Brain microvascular endothelial cell (primary cell): ENCODE measurements around the gene NRP1.
"Not testable (repeated sequence)": the region's sequence is repeated elsewhere in the genome, so short reads cannot be mapped to it uniquely, and the experiment has no call there.

Source experiments
- DNase-seq: peaks from one replicate; pipeline ENCODE4 v3.0.0-alpha.2; 2020
- H3K27ac ChIP-seq: fragments of 250-450 bp; sonication (Bioruptor Pico); 2 replicates; pipeline ENCODE4 v1.5.1; 2020; ENCODE audit warnings: mild to moderate bottlenecking, moderate library complexity
- H3K27me3 ChIP-seq: fragments of 250-450 bp; sonication (Bioruptor Pico); replicated peaks from 2 replicates; pipeline ENCODE4 v1.5.1; 2020; ENCODE audit warnings: mild to moderate bottlenecking
- H3K36me3 ChIP-seq: fragments of 250-450 bp; sonication (Bioruptor Pico); replicated peaks from 2 replicates; pipeline ENCODE4 v1.5.1; 2020; ENCODE audit warnings: mild to moderate bottlenecking
- H3K4me3 ChIP-seq: 2 replicates; pipeline ENCODE4 v1.5.1; 2011; ENCODE audit warnings: low read depth, mild to moderate bottlenecking, control low read depth, low read length, moderate library complexity
- CTCF ChIP-seq: IDR thresholded peaks from 2 replicates; pipeline ENCODE4 v1.5.1; 2011; ENCODE audit warnings: low read depth, mild to moderate bottlenecking, moderate library complexity, low read length, control low read depth, inconsistent platforms; ENCODE audit errors: missing control alignments
- in situ Hi-C: cut with HindIII; loops from 2 replicates; pipeline ENCODE4 v1.10.0; 2017; ENCODE audit warnings: low sequenced_read_pairs, low pct_ligation_motif_present

NRP1 gene

GRCh38 chr10:33304423-33305225, 29.8 kb downstream of the NRP1 start:
- H3K36me3 ChIP-seq: peaks cover 30% of the 10 kb centered on the region
- in situ Hi-C loops: no loop called here
- no peak for TF ChIP-seq CTCF

GRCh38 chr10:33303988-33304387, 30.5 kb downstream of the NRP1 start:
- H3K4me3 ChIP-seq: no peak overlapping the region
- in situ Hi-C loops: no loop called here
- no peak overlapping the region for H3K27ac ChIP-seq
- TF ChIP-seq CTCF: no peak
- DNase-seq: no peak
- H3K36me3 ChIP-seq: peaks cover 36% of the 10 kb centered on the region
- no peaks in the 10 kb centered on the region for H3K27me3 ChIP-seq

More at GRCh38 chr10:33304423-33305225, 29.8 kb downstream of the NRP1 start:
- Histone ChIP-seq H3K27ac (no peak overlapping the region), H3K4me3 (no peak overlapping the region), H3K27me3 (no peaks in the 10 kb centered on the region)
- DNase-seq: no peak

GRCh38 chr10:33302208-33302829, 32.1 kb downstream of the NRP1 start:
- no peak overlapping the region for H3K27ac ChIP-seq
- no peak for DNase-seq
- no peak overlapping the region for H3K4me3 ChIP-seq
- TF ChIP-seq CTCF: no peak
- H3K36me3 ChIP-seq: peaks cover 34% of the 10 kb centered on the region
- no peaks in the 10 kb centered on the region for H3K27me3 ChIP-seq
- in situ Hi-C loops: no loop called here

- H3K36me3 ChIP-seq: peaks cover 38% of the 10 kb centered on the region
- TF ChIP-seq CTCF: no peak
- no peaks in the 10 kb centered on the region for H3K27me3 ChIP-seq
- DNase-seq: no peak
- no peak overlapping the region for H3K27ac ChIP-seq
- no peak overlapping the region for H3K4me3 ChIP-seq
- in situ Hi-C loops: no loop called here
Observed at GRCh38 chr10:33301097-33301789, 33.2 kb downstream of the NRP1 start.

GRCh38 chr10:33300544-33300943, 33.9 kb downstream of the NRP1 start:
- in situ Hi-C loops, H3K4me3 ChIP-seq, H3K27me3 ChIP-seq, H3K27ac ChIP-seq, DNase-seq: not testable (repeated sequence)
- H3K36me3 ChIP-seq: peaks cover 43% of the 10 kb centered on the region

- TF ChIP-seq CTCF: no peak
- in situ Hi-C loops: no loop called here
- DNase-seq: no peak
- H3K27ac ChIP-seq: no peak overlapping the region
- H3K27me3 ChIP-seq: no peaks in the 10 kb centered on the region
- no peak overlapping the region for H3K4me3 ChIP-seq
- H3K36me3 ChIP-seq: peaks cover 41% of the 10 kb centered on the region
Observed at GRCh38 chr10:33298893-33299292, 35.6 kb downstream of the NRP1 start.
